GM08714 (cell line): ENCODE data around the gene A1BG.

Source experiments
- H3K4me3 ChIP-seq: fragments of 200-500 bp; sonication (Bioruptor generic); 2 replicates; pipeline ENCODE4 v1.5.1; 2014; ENCODE audit warnings: mild to moderate bottlenecking, low read length, inconsistent platforms
- ZNF274 ChIP-seq: IDR thresholded peaks from 2 replicates; pipeline ENCODE4 v1.6.1; 2012; ENCODE audit warnings: mild to moderate bottlenecking, low read depth, low read length

Gene A1BG

GRCh38 chr19:58394821-58395219 is 41.5 kb upstream of the A1BG start:
- H3K4me3 ChIP-seq = no peak overlapping the region
- TF ChIP-seq ZNF274 = no peak

GRCh38 chr19:58393725-58394033 is 40.4 kb upstream of the A1BG start:
- no peak for TF ChIP-seq ZNF274
- H3K4me3 ChIP-seq = no peak overlapping the region

GRCh38 chr19:58392945-58393724 is 39.8 kb upstream of the A1BG start:
- H3K4me3 ChIP-seq = no peak overlapping the region
- TF ChIP-seq ZNF274 = no peak

GRCh38 chr19:58388175-58388526 is 34.9 kb upstream of the A1BG start:
- H3K4me3 ChIP-seq = peak overlapping the region; percentile 86
- no peak for TF ChIP-seq ZNF274

- TF ChIP-seq ZNF274 = no peak
Observed at GRCh38 chr19:58387338-58388174, 34.3 kb upstream of the A1BG start.

GRCh38 chr19:58386576-58387337 is 33.5 kb upstream of the A1BG start, which contains the start of gene RPS5:
TSS of gene RPS5 (plus strand) at chr19:58387269. CDS start at chr19:58388138, 869 bp downstream.
- no peak for TF ChIP-seq ZNF274
- H3K4me3 ChIP-seq = peak within 1 kb of the TSS; percentile 86

More at GRCh38 chr19:58387338-58388174, 34.3 kb upstream of the A1BG start:
- H3K4me3 ChIP-seq = peak overlapping the region; percentile 86

- TF ChIP-seq ZNF274 = no peak
- peak overlapping the region; percentile 72 for H3K4me3 ChIP-seq
Observed at GRCh38 chr19:58385891-58386575, 32.7 kb upstream of the A1BG start.

- TF ChIP-seq ZNF274 = no peak
- peak overlapping the region; percentile 72; the same call in 1 of the 2 replicates for H3K4me3 ChIP-seq
Observed at GRCh38 chr19:58385313-58385890, 32.1 kb upstream of the A1BG start.

GRCh38 chr19:58382997-58383603 is 29.8 kb upstream of the A1BG start:
- no peak for TF ChIP-seq ZNF274
- no peak overlapping the region for H3K4me3 ChIP-seq

- H3K4me3 ChIP-seq = peak overlapping the region; percentile 86
- no peak for TF ChIP-seq ZNF274
Observed at GRCh38 chr19:58381460-58382212, 28.3 kb upstream of the A1BG start.

GRCh38 chr19:58380662-58381459 is 27.6 kb upstream of the A1BG start, which contains the start of gene ZNF837:
TSS of gene ZNF837 (minus strand) at chr19:58381030. CDS start at chr19:58369332, 11,698 bp downstream.
- TF ChIP-seq ZNF274 = no peak
- H3K4me3 ChIP-seq = peak within 1 kb of the TSS; percentile 86

GRCh38 chr19:58380037-58380661 is 26.9 kb upstream of the A1BG start:
- no peak for TF ChIP-seq ZNF274
- peak overlapping the region; percentile 76; the same call in 1 of the 2 replicates for H3K4me3 ChIP-seq
